ENCODE data around the gene SPHKAP.
"Not testable (repeated sequence)": the region's sequence is repeated elsewhere in the genome, so short reads cannot be mapped to it uniquely, and the experiment has no call there.

The SPHKAP gene, protein sequence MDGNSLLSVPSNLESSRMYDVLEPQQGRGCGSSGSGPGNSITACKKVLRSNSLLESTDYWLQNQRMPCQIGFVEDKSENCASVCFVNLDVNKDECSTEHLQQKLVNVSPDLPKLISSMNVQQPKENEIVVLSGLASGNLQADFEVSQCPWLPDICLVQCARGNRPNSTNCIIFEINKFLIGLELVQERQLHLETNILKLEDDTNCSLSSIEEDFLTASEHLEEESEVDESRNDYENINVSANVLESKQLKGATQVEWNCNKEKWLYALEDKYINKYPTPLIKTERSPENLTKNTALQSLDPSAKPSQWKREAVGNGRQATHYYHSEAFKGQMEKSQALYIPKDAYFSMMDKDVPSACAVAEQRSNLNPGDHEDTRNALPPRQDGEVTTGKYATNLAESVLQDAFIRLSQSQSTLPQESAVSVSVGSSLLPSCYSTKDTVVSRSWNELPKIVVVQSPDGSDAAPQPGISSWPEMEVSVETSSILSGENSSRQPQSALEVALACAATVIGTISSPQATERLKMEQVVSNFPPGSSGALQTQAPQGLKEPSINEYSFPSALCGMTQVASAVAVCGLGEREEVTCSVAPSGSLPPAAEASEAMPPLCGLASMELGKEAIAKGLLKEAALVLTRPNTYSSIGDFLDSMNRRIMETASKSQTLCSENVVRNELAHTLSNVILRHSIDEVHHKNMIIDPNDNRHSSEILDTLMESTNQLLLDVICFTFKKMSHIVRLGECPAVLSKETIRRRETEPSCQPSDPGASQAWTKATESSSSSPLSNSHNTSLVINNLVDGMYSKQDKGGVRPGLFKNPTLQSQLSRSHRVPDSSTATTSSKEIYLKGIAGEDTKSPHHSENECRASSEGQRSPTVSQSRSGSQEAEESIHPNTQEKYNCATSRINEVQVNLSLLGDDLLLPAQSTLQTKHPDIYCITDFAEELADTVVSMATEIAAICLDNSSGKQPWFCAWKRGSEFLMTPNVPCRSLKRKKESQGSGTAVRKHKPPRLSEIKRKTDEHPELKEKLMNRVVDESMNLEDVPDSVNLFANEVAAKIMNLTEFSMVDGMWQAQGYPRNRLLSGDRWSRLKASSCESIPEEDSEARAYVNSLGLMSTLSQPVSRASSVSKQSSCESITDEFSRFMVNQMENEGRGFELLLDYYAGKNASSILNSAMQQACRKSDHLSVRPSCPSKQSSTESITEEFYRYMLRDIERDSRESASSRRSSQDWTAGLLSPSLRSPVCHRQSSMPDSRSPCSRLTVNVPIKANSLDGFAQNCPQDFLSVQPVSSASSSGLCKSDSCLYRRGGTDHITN (N-terminal part only)

DNA sequence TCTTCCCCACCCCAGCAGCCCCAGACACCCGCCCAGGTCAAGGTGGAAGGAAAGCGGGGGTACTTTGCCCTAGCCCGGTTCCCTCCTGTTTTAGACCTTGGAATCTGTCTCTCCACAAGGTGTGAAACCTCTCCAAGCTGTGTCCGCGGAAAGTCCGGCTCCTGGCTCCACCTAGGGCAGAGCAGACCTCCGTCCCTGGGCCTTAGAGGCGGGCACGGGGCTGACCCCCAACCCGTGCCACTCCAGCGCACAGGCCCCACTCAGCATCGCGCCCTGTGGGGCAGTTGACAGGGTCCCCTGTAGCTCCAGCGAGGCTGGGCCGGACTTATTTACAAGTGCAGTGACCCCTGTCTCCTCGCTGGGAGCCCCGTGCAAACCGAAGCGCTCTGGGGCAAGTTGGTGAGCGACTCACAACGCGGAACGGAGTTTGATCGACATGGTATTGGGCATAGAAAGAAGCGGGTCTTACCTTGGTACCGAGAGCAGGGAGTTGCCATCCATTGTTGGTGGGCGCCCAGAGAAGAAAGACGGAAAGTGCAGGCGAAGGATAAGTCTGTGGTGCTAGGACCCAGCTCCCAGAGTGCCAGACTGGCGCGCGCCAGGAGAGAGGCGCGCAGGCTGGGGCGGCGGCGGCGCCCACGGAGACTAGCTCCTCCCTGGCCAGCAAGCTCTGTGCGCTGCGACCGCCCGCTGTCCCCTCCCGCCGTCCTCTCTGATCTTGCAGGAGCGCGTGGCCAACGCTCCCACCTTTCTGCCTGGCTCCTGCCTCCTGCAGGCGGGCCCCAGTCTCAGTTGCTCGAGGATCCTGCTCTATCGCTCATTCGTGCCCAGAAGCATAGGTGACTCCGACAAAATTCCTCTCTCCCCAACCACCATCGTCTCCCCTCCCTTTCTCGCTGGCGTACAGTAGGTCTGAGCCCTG, at the start of gene SPHKAP:
Gene SPHKAP (minus strand): TSS at position 590 of the 922 bp plus-strand sequence. CDS start 89 bp downstream, at position 501.
- DNase-seq (ENCODE audit: low spot score) = peak; percentile 63

DNA sequence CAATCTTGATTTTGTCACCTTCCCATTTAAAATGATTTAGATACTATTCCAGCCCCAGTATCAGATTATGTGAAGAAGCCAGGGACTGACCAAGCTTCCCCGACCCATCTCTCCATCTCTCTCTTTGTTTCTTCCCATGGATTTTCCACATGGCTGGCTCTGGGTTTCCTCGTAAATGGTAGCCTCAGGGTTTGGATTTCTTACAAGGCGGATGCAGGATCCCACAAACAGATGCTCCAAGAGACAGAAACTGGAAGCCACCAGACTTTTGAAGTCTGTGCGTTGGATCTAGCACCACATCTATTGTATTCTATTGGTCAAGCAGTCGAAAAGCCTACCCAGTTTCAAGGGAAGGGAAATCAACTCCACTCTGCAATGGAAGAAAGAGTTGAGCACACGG, 46.0 kb upstream of the SPHKAP start:
- no peak for DNase-seq (ENCODE audit: low spot score)

DNA sequence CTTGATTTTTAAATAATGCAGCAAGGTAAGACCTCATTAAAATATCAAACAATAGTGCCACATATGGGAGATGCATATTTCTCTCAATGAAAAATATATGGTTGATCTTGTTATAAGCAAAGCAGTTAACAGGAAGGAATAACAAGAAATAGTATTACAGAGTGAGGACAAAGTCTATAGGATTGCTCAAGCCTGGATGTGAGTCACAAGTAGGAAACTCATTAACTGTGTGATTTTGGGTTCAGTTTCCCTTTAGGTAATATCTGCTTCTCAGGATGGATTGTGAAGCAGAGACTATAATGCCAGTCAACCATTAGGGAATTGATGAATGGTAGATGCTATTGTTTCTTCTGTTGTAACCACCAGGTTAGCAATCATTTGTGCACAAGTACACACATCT, 42.9 kb upstream of the SPHKAP start:
- no peak for DNase-seq (ENCODE audit: low spot score)

DNA sequence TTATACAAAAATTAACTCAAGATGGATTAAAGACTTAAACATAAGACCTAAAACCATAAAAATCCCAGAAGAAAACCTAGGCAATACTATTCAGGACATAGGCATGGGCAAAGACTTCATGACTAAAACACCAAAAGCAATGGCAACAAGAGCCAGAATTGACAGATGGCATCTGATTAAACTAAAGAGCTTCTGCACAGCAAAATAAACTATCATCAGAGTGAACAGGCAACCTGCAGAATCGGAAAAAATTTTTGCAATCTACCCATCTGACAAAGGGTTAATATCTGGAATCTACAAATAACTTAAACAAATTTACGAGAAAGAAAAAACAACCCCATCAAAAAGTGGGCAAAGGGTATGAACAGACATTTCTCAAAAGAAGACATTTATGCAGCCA, 37.1 kb upstream of the SPHKAP start:
- DNase-seq (ENCODE audit: low spot score) = not testable (repeated sequence)

DNA sequence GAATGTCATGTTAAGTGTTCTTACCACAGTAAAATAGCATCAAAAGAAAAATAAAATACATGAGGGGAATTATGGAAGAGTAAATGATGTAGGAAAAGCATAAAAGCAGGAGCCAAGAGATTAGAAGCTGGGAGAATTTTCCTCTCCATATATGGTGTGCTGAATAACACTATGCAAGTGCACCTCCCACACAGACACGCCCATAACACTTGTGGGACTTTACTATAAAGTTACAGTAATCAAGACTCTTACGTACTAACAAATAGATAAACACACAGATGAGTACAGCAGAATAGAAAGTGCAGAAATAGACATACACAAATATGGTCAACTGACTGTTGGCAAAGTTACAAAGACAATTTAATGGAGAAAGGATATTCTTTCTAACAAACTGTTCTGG, 16.0 kb upstream of the SPHKAP start:
- DNase-seq (ENCODE audit: low spot score) = no peak

DNA sequence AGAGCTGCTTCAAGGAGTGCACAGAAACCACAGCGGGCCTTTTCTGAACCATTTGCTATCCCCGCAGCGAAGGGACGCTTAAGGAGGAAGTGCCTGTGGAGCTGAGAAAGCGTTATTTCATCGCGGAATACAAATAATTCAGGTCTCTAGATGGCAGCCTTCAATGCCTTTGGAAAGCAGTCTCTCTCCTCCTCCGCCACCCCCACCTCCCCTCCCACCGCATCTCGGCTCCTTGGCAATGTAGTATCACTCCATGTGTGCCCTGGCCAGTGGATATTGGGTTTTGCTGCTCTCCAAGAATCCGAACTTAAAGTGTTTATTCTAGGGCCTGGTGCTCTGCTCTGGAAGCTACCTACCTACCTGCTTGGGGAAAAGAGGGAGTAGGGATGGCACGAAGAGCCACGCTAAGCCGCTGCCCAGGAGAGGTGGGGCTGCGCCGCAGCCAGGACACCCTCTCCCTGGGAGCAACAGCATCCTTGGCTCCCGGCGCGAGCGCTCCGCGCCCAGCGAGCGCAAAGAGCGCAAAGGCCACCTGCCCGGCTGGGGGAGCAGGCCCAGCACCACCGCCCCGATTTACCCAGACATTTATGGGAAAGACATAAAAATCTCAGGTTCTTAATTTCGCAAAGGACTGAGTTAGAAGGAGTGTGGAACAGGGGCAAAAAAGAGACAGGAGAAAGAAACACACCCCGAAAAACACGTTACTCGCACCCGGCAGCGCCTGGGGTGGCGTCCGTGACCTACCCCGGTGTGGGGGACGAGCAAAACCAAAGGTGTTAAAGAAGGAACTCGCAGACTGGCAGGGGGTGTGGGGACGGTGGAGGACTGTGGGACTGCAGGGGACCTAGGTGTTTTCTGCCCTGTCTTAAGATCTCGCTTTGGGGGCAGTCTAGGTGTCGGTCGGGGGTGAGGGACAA, 1.0 kb downstream of the SPHKAP start:
- no peak for DNase-seq (ENCODE audit: low spot score)

DNA sequence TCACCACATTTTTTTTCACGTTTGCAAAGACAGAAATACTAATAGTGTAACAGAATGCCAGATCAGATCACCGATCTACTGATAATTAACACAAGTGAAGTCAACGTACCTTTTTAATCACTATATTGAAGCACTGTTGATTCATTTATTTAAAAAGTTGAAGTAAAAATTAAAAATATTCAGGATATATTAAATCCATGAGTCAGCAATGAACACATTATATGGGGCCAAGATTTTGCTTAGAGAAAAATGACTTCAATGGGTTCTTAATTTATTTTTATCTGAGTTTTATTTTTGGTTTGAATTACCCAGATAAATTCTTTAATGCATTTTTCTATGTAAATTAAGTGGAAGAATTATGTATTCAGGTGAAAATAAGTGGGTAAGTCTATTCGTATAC, 14.2 kb downstream of the SPHKAP start:
- no peak for DNase-seq (ENCODE audit: low spot score)

DNA sequence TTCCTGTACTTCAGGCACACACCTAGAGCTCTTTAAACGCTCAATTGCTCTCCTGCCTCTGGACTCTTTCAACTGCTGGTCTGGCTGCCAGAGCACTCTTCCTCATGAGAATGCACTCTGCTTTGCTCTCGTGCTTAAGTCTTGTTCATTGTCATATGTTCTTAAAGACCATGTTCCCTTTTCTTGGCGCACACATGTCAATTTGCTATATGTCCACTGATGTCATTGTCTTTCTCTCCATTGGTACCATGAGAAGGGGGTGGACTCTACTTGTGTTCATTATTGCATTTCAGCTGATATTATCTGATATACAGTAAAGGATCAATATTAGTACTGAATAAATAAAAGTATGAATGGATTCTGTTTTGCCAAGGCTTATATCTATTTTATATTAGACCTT, 16.8 kb downstream of the SPHKAP start:
- DNase-seq (ENCODE audit: low spot score) = no peak

DNA sequence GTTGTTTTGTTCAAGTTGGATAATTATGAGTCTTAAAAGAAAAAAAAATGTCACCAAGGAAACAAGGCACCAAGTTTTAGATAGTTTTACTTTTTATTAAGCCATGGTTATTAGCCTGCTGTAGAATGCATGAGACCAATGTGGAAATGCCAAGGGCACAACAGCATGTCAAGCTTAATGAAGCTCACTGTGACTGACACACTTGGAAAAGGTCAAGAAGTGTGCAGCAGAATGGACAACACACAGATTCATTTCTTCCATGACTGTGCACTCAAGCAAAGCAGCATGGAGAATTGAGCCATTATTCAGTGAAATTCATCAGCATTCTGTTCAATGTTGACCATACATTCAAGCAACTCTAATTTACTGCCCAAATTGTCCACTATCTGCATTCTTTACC, 23.6 kb downstream of the SPHKAP start:
- no peak for DNase-seq (ENCODE audit: low spot score)

DNA sequence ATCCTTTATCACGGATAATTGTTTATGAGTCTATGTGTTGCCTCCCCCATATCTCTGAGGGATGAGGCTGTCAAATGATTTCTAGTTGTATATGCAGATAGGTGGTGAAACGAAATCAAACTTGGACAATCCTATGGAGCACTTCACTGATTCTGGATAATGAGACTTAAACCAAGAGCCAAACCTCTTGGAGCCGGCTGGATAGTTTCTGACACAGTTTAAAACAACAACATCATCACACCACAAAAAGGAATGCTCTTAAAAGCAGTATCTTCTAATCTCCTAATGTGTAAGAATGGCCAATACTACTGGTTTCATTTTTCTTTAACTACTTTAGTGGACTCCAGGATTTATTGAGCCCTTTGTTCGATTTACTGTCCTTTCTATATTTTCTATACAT, 36.5 kb downstream of the SPHKAP start:
- DNase-seq (ENCODE audit: low spot score) = no peak

DNA sequence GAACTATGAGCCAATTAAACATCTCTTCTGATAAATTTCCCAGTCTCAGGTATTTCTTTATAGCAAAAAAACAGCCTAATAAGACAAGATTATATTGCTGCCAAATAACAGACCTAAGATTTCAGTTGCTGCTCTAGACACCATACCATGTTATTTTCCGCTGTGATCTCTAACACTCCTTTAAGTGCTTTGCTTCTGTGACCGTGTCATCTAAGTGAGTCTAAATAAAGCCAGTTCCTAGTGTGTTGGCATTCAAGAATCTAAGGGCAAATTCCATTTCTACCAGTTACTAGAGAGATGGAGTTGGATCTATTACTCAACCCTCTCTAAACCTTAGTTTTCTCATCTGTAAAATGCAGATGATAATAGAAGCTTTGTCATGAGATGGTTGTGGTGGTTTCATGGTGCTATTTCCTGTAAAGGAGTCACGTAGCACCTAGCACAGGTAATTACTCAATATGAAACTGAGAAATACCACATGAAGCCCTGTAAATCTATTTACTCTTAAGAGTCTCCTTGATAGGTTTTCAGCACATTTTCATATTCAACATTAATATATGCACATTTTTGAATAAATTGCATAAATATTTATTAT, 40.5 kb downstream of the SPHKAP start:
- DNase-seq (ENCODE audit: low spot score) = no peak

DNA sequence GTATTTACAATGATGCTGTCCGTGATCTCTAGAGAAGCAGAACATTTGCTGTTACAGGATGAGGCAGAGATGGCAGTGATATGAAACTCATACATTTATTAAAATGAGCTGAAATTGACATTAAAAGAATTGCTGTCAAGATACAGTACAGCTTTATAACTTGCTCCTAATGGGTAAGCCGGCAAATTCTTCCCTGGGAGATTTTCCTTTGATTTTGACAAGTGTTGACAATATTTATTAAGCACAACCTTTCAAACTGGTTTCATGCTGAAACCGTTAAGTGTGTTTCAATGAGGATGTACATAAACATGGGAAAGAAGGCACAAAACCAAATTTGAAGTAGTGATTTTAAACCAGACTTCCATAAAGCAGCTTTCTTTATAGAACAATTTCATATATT, 45.5 kb downstream of the SPHKAP start:
- DNase-seq (ENCODE audit: low spot score) = no peak

DNA sequence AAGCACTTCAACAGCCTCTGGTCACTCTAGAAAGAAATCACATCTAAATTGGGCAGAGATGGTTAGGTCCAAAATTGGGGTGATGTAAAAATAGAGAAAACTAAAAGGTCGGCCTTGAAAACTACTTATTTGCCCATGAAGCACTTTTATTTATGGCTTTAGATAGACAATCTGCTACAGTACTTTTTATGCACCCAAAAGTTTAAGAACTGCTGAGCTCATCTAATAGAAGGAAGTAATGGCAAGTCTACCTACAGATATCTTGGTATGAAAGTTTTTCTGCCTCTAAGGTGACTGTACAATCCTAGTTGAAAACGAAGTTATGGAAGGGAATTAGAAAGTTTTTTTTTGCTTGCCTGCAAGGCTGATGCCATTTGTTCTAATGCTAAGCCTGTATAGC, 46.2 kb downstream of the SPHKAP start:
- no peak for DNase-seq (ENCODE audit: low spot score)

DNA sequence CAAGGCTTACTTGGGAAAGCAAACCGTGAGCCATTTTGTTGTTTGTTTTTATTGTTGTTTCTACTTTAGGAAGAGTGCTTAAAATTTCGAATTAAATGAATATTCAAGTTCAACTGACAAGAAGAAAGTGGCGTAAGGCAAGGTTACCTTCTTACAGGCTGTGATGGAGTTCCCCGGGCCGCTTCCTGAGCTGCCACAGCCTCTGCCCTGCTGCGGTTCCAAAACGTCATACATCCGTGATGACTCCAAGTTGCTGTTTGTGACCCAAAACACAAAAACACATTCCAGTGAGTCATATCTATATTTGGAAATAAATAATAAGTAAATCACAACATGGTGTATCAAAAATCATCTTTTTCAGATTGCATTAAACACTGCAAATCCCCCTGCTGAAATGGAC, 49.7 kb downstream of the SPHKAP start:
- DNase-seq (ENCODE audit: low spot score) = no peak

DNA sequence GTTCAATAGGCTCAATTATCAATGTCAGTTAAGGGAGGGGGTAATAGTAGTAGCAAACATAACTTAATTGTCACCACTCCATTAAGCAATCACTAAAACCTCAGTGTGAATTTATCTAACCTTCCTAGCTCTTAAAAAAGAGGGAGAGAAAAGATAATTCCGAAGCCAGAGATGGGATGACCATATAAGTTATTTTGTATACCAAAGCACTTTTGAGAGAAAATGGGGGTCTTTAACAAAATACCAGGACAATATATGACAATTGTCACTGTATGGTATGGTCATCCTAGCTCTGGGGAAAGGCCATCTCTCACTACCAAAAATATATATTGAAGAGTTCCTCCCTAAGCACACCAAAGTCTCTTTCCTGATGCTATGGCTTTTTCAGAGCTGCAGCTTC, 55.1 kb downstream of the SPHKAP start:
- no peak for DNase-seq (ENCODE audit: low spot score)

DNA sequence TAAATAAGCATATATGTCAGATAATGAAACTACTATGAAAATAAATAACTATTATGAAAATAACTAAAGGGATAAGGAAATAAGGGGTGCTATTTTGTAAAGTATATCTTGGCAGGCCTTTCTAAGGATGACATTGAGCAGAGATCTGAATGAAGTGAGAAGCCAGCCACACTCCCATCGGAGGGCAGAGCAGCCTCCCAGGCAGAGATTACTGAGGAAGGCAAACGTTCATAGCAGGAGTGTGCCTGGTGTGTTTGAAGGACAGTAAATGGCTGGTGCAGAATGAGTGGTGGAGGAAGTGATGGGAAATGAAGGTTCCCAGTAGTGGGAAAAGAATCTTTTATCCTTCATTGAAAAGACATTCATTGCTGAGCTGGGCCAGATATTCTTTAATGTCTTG, 62.5 kb downstream of the SPHKAP start:
- no peak for DNase-seq (ENCODE audit: low spot score)

DNA sequence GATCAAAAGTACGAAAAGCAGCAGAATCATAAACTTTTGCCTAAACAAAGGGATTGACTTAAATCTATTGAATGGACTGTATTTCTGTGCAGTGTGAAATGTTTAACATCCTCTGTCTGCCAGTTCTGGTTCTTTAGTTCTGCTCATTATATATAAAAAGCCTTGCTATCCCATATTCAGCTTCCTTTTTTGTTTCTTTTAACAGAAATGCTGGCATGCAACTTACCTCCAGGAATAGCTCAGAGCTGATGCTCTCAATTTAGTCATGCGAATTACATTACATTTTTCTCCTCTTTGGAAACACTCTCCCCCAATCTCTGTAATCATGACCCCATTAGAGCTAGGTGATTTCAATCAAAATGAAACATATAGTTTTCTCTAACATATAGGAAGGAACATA, 73.6 kb downstream of the SPHKAP start:
- DNase-seq (ENCODE audit: low spot score) = no peak

DNA sequence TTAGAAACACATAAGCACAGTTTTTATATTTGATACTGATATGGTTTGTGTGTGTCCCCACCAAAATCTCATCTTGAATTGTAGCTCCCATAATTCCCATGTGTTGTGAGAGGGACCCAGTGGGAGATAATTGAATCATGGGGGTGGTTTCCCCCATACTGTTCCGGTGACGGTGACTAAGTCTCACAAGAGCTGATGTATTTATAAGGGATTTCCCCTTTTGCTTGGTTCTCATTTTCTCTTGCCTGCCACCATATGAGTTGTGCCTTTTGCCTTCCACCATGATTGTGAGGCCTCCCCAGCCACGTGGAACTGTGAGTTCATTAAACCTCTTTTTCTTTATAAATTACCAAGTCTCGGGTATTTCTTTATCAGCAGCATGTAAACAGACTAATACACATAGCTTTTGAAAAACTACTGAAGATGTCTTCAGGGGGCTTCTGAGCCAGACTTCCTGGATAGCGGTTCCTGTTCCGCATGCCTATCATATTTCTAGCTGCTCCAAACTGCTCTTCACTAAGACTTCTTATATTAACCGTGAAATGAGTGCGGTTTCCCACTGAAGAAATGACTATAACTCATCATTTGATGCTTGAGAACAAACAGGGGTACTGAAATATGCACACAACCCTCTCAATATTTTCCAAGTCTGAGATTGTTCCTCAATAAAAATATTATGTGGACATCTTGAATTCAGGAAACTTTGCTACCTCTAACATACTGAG, 75.8 kb downstream of the SPHKAP start:
- no peak for DNase-seq (ENCODE audit: low spot score)

DNA sequence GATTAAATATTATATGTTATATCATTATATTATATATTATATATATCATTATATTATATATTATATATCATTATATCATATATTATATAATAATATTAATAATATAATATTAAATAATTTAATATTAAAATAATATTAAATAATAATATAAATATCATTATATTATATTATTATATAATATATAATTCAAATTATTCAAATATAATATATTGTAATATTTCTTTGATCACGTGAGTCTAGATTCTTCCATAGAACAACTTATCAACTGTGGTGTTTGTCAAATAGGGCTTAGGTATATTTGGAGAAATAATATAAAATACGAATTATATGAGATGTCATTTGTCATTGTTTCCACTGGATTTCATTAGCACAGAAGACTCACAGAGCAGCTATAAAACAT, 77.3 kb downstream of the SPHKAP start:
- no peak for DNase-seq (ENCODE audit: low spot score)
